ENCODE results near the gene GJC3. TPM values are rescaled to one million over a fixed set of nuclear protein-coding genes. Genes with fewer than 3 reads are reported as not detected.
"Not testable (repeated sequence)": the region's sequence is repeated elsewhere in the genome, so short reads cannot be mapped to it uniquely, and the experiment has no call there.

GJC3 gene
- total and polyA plus RNA-seq, 4 experiments from 2014 or later, result 0.23 to 0.94 (median 0.50) TPM

DNA sequence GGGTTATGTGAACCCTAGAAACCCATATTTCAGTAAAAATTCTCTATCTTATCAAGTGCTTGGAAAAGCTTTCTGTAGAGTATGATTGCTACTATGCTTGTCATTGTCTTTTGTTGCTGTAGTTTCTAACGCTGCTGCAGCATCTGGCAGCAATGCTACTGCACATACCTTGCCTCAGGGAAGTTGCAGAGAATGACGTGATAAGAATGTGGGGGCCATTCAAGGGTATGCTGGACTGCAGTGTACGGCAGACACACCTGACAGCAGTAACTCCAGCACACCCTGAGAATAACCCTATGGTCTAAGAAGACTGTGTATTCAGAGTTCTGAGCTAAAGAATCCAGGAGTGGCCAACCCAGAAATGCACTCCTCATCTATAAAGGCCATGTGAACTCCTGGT, 30.6 kb downstream of the GJC3 start:
- Mint-ChIP-seq H3K27ac (no peak overlapping the region), H3K4me3 (no peak overlapping the region), H3K27me3 (no peaks in the 10 kb centered on the region), H3K9me3 (no peaks in the 10 kb centered on the region), H3K4me1 (peaks cover 0 to 7% (median 6%) of the 10 kb centered on the region in 4 donors), H3K36me3 (peaks cover 41 to 53% of the 10 kb centered on the region in 2 donors)
- no peak overlapping the region for H3K4me3 ChIP-seq (ENCODE audit: low read length in 2 of 2)
- DNase-seq, result no peak
- intact Hi-C loops (cut with micrococcal nuclease), result no loop called here
- ChIA-PET POLR2A (ENCODE audit: partially characterized antibody) (no interaction called here), CTCF (ENCODE audit: partially characterized antibody) (no interaction called here)
- H3K27me3 ChIP-seq (ENCODE audit: insufficient read depth, low read length), result no peaks in the 10 kb centered on the region
- H3K36me3 ChIP-seq (ENCODE audit: insufficient read depth, low read length), result peaks cover 37% of the 10 kb centered on the region
- no peaks in the 10 kb centered on the region for H3K4me1 ChIP-seq (ENCODE audit: insufficient read depth, low read length)
- H3K9me3 ChIP-seq (ENCODE audit: control insufficient read depth in 1 of 2, low read length in 2 of 2), result no peaks in the 10 kb centered on the region
- H3K27ac ChIP-seq (ENCODE audit: low read depth, low read length), result no peak overlapping the region

DNA sequence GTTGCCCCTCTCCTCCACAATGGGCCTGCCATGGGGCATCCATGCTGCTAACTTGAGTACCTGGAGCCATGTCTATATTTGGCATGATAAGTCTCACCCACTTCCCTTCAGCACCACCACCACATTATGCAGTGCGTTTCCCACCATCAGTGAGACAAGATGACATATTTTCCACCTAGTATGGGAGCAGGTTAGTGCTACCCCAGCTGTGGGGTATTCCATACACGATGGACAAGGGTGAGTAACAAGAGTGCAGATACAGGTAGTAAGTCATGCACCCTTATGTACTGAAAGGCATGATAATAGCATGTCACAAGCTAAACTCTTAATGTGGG, 31.4 kb downstream of the GJC3 start:
- Histone ChIP-seq H3K4me1 (ENCODE audit: insufficient read depth, low read length) (no peaks in the 10 kb centered on the region), H3K27me3 (ENCODE audit: insufficient read depth, low read length) (no peaks in the 10 kb centered on the region), H3K36me3 (ENCODE audit: insufficient read depth, low read length) (peaks cover 28% of the 10 kb centered on the region), H3K9me3 (ENCODE audit: control insufficient read depth in 1 of 2, low read length in 2 of 2) (no peaks in the 10 kb centered on the region), H3K4me3 (ENCODE audit: low read length in 2 of 2) (no peak overlapping the region), H3K27ac (ENCODE audit: low read depth, low read length) (no peak overlapping the region)
- Mint-ChIP-seq H3K4me1 (peaks cover 0 to 6% (median 5%) of the 10 kb centered on the region in 4 donors), H3K9me3 (no peaks in the 10 kb centered on the region), H3K27me3 (no peaks in the 10 kb centered on the region), H3K4me3 (no peak overlapping the region), H3K27ac (peak overlapping the region in 1 of 7 donors; percentile 17), H3K36me3 (peaks cover 40 to 49% of the 10 kb centered on the region in 2 donors)
- ChIA-PET CTCF (ENCODE audit: partially characterized antibody) (no interaction called here), POLR2A (ENCODE audit: partially characterized antibody) (no interaction called here)
- intact Hi-C loops (cut with micrococcal nuclease), result no loop called here
- no peak for DNase-seq

DNA sequence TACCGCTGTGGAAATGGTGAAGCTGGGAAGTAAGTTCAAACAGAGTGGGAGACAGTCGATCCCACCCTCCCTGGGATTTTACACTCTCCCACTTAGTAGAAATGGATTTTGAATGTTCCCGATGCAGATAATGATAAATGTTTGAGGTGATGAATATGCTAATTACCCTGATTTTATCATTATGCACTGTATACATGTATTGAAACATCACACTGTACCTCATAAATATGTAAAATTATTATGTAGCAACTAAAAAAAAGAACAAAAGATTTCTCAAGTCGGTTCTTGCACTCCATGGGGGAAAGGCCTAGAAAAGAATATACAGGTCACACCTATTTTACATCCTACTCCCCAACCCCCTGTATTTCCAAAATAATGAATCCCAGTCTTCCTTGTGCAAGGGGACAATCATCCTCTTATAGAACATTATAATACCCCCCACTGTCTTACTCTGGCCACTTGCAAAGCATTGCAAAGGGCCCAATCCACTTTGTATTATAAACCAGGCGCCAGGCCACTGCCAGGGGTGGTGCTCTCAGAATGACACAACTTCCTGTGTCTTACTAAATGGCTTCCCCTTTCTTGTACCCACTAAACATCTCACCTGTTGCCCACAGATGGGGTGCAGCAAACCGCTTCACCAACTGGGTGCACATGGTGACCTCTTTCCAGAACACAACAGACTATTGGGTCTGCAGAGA, 31.9 kb downstream of the GJC3 start:
- H3K9me3 ChIP-seq (ENCODE audit: control insufficient read depth in 1 of 2, low read length in 2 of 2), result no peaks in the 10 kb centered on the region
- H3K4me3 ChIP-seq (ENCODE audit: low read length in 2 of 2), result no peak overlapping the region
- peak overlapping the region in 2 of 7 donors; percentile 17 to 36 for H3K27ac Mint-ChIP-seq
- H3K4me1 Mint-ChIP-seq, result peaks cover 0 to 6% (median 4%) of the 10 kb centered on the region in 4 donors
- peaks cover 40 to 49% of the 10 kb centered on the region in 2 donors for H3K36me3 Mint-ChIP-seq
- no peaks in the 10 kb centered on the region for H3K27me3 ChIP-seq (ENCODE audit: insufficient read depth, low read length)
- peaks cover 24% of the 10 kb centered on the region for H3K36me3 ChIP-seq (ENCODE audit: insufficient read depth, low read length)
- ChIA-PET POLR2A (ENCODE audit: partially characterized antibody) (no interaction called here), CTCF (ENCODE audit: partially characterized antibody) (no interaction called here)
- H3K4me3 Mint-ChIP-seq, result no peak overlapping the region
- H3K9me3 Mint-ChIP-seq, result no peaks in the 10 kb centered on the region
- H3K27me3 Mint-ChIP-seq, result no peaks in the 10 kb centered on the region
- intact Hi-C loops (cut with micrococcal nuclease), result no loop called here
- DNase-seq, result no peak
- H3K4me1 ChIP-seq (ENCODE audit: insufficient read depth, low read length), result no peaks in the 10 kb centered on the region
- no peak overlapping the region for H3K27ac ChIP-seq (ENCODE audit: low read depth, low read length)

DNA sequence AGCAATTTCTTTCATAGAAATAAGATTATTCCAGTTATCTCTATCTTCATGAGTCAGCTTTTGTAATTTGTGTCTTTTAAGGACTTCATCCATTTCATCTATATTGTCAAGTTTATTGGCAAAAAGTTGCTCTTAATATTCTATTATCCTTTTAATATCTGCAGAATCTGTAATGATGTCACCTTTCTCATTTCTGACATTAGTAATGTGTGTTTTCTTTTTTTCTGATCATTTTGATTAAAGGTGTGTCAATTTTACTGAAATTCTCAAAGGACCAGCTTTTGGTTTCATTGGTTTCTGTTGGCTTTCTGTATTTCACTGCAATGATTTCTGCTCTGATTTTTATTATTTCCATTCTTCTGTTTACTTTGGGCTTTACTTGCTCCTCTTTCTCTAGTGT, 34.7 kb downstream of the GJC3 start:
- POLR2A ChIA-PET (ENCODE audit: partially characterized antibody), result no interaction called here
- H3K4me3 Mint-ChIP-seq, result no peak overlapping the region
- H3K27me3 Mint-ChIP-seq, result no peaks in the 10 kb centered on the region
- H3K9me3 ChIP-seq (ENCODE audit: control insufficient read depth in 1 of 2, low read length in 2 of 2), result no peaks in the 10 kb centered on the region
- no peak for DNase-seq
- H3K4me1 ChIP-seq (ENCODE audit: insufficient read depth, low read length), result no peaks in the 10 kb centered on the region
- H3K4me1 Mint-ChIP-seq, result peaks cover 0 to 12% (median 3%) of the 10 kb centered on the region in 4 donors
- no peaks in the 10 kb centered on the region for H3K27me3 ChIP-seq (ENCODE audit: insufficient read depth, low read length)
- CTCF ChIA-PET (ENCODE audit: partially characterized antibody), result no interaction called here
- intact Hi-C loops (cut with micrococcal nuclease), result no loop called here
- peaks cover 0 to 5% (median 0%) of the 10 kb centered on the region in 8 donors for H3K9me3 Mint-ChIP-seq
- peaks cover 49 to 51% of the 10 kb centered on the region in 2 donors for H3K36me3 Mint-ChIP-seq
- peaks cover 17% of the 10 kb centered on the region for H3K36me3 ChIP-seq (ENCODE audit: insufficient read depth, low read length)
- no peak overlapping the region for H3K27ac Mint-ChIP-seq
- no peak overlapping the region for H3K4me3 ChIP-seq (ENCODE audit: low read length in 2 of 2)
- no peak overlapping the region for H3K27ac ChIP-seq (ENCODE audit: low read depth, low read length)

DNA sequence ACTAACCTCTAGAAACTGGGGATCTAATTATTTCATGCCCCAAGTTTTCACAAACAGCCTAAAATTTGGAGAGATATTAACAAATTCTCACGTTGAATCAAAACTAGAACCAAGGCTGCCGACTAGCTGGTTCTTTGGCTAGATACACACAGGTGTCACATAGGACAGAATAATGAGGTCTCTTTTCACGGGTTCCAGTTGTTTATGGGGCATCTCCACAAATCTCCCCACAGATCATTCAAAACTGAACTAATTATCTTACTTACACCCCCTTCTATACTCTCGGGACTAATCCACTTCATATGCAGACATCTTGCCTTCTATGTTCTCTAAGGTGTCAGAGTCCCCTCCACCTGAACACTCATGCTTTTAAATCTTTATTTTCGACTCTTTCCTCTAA, 36.1 kb downstream of the GJC3 start:
- Histone ChIP-seq H3K36me3 (ENCODE audit: insufficient read depth, low read length) (peaks cover 19% of the 10 kb centered on the region), H3K9me3 (ENCODE audit: control insufficient read depth in 1 of 2, low read length in 2 of 2) (no peaks in the 10 kb centered on the region), H3K27ac (ENCODE audit: low read depth, low read length) (no peak overlapping the region), H3K27me3 (ENCODE audit: insufficient read depth, low read length) (no peaks in the 10 kb centered on the region), H3K4me3 (ENCODE audit: low read length in 2 of 2) (no peak overlapping the region), H3K4me1 (ENCODE audit: insufficient read depth, low read length) (no peaks in the 10 kb centered on the region)
- no peak for DNase-seq
- ChIA-PET CTCF (ENCODE audit: partially characterized antibody) (no interaction called here), POLR2A (ENCODE audit: partially characterized antibody) (no interaction called here)
- Mint-ChIP-seq H3K4me1 (peaks cover 0 to 8% (median 3%) of the 10 kb centered on the region in 4 donors), H3K27me3 (no peaks in the 10 kb centered on the region), H3K9me3 (peaks cover 0 to 5% (median 0%) of the 10 kb centered on the region in 8 donors), H3K27ac (peak overlapping the region in 1 of 7 donors; percentile 14), H3K36me3 (peaks cover 37 to 47% of the 10 kb centered on the region in 2 donors), H3K4me3 (no peak overlapping the region)
- intact Hi-C loops (cut with micrococcal nuclease), result no loop called here

DNA sequence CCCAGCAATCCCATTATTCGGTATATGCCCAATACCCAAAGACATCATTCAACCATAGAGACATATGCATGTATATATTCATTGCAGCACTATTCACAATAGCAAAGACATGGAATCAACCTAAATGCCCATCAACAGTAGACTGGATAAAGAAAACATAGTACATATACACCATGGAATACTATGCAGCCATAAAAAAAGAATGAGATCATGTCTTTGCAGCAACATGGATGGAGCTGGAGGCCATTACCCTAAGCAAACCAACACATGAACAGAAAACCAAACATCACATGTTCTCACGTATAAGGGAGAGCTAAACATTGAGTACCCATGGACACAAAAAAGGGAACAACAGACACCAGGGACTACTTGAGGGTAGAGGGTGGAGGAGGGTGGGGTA, 39.1 kb downstream of the GJC3 start:
- not testable (repeated sequence) for H3K9me3 Mint-ChIP-seq

DNA sequence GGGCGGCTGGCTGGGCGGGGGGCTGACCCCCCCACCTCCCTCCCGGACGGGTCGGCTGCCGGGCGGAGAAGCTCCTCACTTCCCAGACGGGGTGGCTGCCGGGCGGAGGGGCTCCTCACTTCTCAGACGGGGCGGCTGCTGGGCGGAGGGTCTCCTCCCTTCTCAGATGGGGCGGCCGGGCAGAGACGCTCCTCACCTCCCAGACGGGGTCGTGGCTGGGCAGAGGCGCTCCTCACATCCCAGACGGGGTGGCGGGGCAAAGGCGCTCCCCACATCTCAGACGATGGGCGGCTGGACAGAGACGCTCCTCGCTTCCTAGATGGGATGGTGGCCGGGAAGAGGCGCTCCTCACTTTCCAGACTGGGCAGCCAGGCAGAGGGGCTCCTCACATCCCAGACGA, 41.1 kb downstream of the GJC3 start:
- H3K4me3 Mint-ChIP-seq; DNase-seq; H3K9me3 ChIP-seq (ENCODE audit: control insufficient read depth in 1 of 2, low read length in 2 of 2); H3K27ac Mint-ChIP-seq; intact Hi-C loops (cut with micrococcal nuclease); H3K4me3 ChIP-seq (ENCODE audit: low read length in 2 of 2); H3K27me3 Mint-ChIP-seq; CTCF ChIA-PET (ENCODE audit: partially characterized antibody); H3K27me3 ChIP-seq (ENCODE audit: insufficient read depth, low read length); H3K4me1 ChIP-seq (ENCODE audit: insufficient read depth, low read length); H3K27ac ChIP-seq (ENCODE audit: low read depth, low read length); POLR2A ChIA-PET (ENCODE audit: partially characterized antibody); H3K4me1 Mint-ChIP-seq; H3K9me3 Mint-ChIP-seq: not testable (repeated sequence)
- peaks cover 33 to 57% of the 10 kb centered on the region in 2 donors for H3K36me3 Mint-ChIP-seq
- peaks cover 19% of the 10 kb centered on the region for H3K36me3 ChIP-seq (ENCODE audit: insufficient read depth, low read length)

More for the DNA sequence above, 39.1 kb downstream of the GJC3 start:
- H3K4me3 ChIP-seq (ENCODE audit: low read length in 2 of 2); DNase-seq; H3K27me3 Mint-ChIP-seq; H3K27ac ChIP-seq (ENCODE audit: low read depth, low read length); H3K4me1 Mint-ChIP-seq; CTCF ChIA-PET (ENCODE audit: partially characterized antibody); H3K9me3 ChIP-seq (ENCODE audit: control insufficient read depth in 1 of 2, low read length in 2 of 2); H3K4me3 Mint-ChIP-seq; POLR2A ChIA-PET (ENCODE audit: partially characterized antibody); H3K27ac Mint-ChIP-seq; H3K4me1 ChIP-seq (ENCODE audit: insufficient read depth, low read length); intact Hi-C loops (cut with micrococcal nuclease); H3K27me3 ChIP-seq (ENCODE audit: insufficient read depth, low read length): not testable (repeated sequence)
- peaks cover 19% of the 10 kb centered on the region for H3K36me3 ChIP-seq (ENCODE audit: insufficient read depth, low read length)
- peaks cover 36 to 51% of the 10 kb centered on the region in 2 donors for H3K36me3 Mint-ChIP-seq

Data from CD4-positive, alpha-beta memory T cell (primary cell).